GM23248 (cell line): ENCODE measurements around the gene MACROD2. TPM values are rescaled to one million over a fixed set of nuclear protein-coding genes. Genes with fewer than 3 reads are reported as not detected.

Source experiments
- DNase-seq: peaks from one replicate; pipeline ENCODE4 v3.0.0-alpha.2; 2015
- H2AFZ ChIP-seq: fragments of 200-600 bp; sonication (generic); 2 replicates; pipeline ENCODE4 v1.6.1; 2016; ENCODE audit warnings: antibody characterized with exemption
- H3F3A ChIP-seq: fragments of 200-600 bp; sonication (generic); 2 replicates; pipeline ENCODE4 v1.6.1; 2016; ENCODE audit warnings: mild to moderate bottlenecking, antibody characterized with exemption, mixed run types; ENCODE audit not compliant: insufficient read depth
- H3K27ac ChIP-seq: fragments of 200-600 bp; sonication (generic); 2 replicates; pipeline ENCODE4 v1.5.1; 2016; ENCODE audit warnings: mild to moderate bottlenecking
- H3K27me3 ChIP-seq: fragments of 200-600 bp; sonication (generic); replicated peaks from 2 replicates; pipeline ENCODE4 v1.6.1; 2016; ENCODE audit warnings: mild to moderate bottlenecking; ENCODE audit not compliant: insufficient read depth
- H3K36me3 ChIP-seq: fragments of 200-600 bp; sonication (generic); 2 replicates; pipeline ENCODE4 v1.6.1; 2016; ENCODE audit warnings: low read depth, mild to moderate bottlenecking
- H3K4me1 ChIP-seq: fragments of 200-600 bp; sonication (generic); 2 replicates; pipeline ENCODE4 v1.6.1; 2016; ENCODE audit warnings: mild to moderate bottlenecking; ENCODE audit not compliant: insufficient read depth
- H3K4me2 ChIP-seq: fragments of 200-600 bp; sonication (generic); one replicate; pipeline ENCODE4 v1.6.1; 2016; ENCODE audit warnings: mild to moderate bottlenecking; ENCODE audit not compliant: unreplicated experiment
- H3K4me3 ChIP-seq: fragments of 200-600 bp; sonication (generic); 2 replicates; pipeline ENCODE4 v1.5.1; 2016; ENCODE audit warnings: mild to moderate bottlenecking
- H3K79me2 ChIP-seq: fragments of 200-600 bp; sonication (generic); 2 replicates; pipeline ENCODE4 v1.6.1; 2016; ENCODE audit warnings: mild to moderate bottlenecking; ENCODE audit not compliant: insufficient read depth
- H3K9ac ChIP-seq: fragments of 200-600 bp; sonication (generic); 2 replicates; pipeline ENCODE4 v1.6.1; 2016; ENCODE audit warnings: mild to moderate bottlenecking
- H3K9me2 ChIP-seq: fragments of 200-600 bp; sonication (generic); 2 replicates; pipeline ENCODE4 v1.6.1; 2016; ENCODE audit warnings: mixed run types, mild to moderate bottlenecking, moderate library complexity; ENCODE audit not compliant: insufficient read depth
- H3K9me3 ChIP-seq: fragments of 200-600 bp; sonication (generic); one replicate; pipeline ENCODE4 v1.6.1; 2017; ENCODE audit warnings: low read depth
- H4K20me1 ChIP-seq: fragments of 200-600 bp; sonication (generic); 2 replicates; pipeline ENCODE4 v1.6.0; 2016; ENCODE audit not compliant: insufficient read depth
- EZH2 ChIP-seq: fragments of 200-600 bp; sonication (generic); IDR thresholded peaks from 2 replicates; pipeline ENCODE4 v1.6.1; 2018; ENCODE audit warnings: antibody characterized with exemption, mild to moderate bottlenecking; ENCODE audit not compliant: insufficient read depth, poor library complexity, severe bottlenecking
- EZH2phosphoT487 ChIP-seq: fragments of 200-600 bp; sonication (generic); IDR thresholded peaks from 2 replicates; pipeline ENCODE4 v1.6.1; 2018; ENCODE audit warnings: antibody characterized with exemption, moderate library complexity, mild to moderate bottlenecking, low read depth; ENCODE audit not compliant: insufficient read depth
- WGBS, 2 experiments: methylation state at CpG; one replicate each; pipeline ENCODE4 v1.1.6; 2015 to 2017; ENCODE audit warnings: low lambda C conversion rate in 2 of 2, low coverage in 1 of 2; ENCODE audit errors: missing lambda C conversion rate in 2 of 2; 5-methylcytosine and 5-hydroxymethylcytosine counted together
- in situ Hi-C: fragments of 300-500 bp; cut with MboI; formaldehyde crosslinking; loops from 2 replicates; pipeline ENCODE4 v1.15.0; 2020
- polyA plus RNA-seq: library from polyadenylated mRNA; unstranded; fragments of >200 nt; fragmentation: Nextera tagmentation; extraction: Ambion mirVana; gene quantifications from 2 replicates; pipeline ENCODE4 v1.2.1, GENCODE V29; 2016
- total RNA-seq: library from RNA; depleted of rRNA; stranded (reverse); fragments of >200 nt; shearing (Covaris generic); gene quantifications from 2 replicates; pipeline ENCODE4 v1.2.3, GENCODE V29; 2014

The MACROD2 gene
- total and polyA plus RNA-seq, 2 experiments from 2014 or later, result 1.1 to 3.1 TPM

- no peak for DNase-seq
- H3K9me3 ChIP-seq, result no peaks in the 10 kb centered on the region
- H3K27me3 ChIP-seq, result no peaks in the 10 kb centered on the region
- H3K4me3 ChIP-seq, result no peak overlapping the region
- no peaks in the 10 kb centered on the region for H3K4me1 ChIP-seq
- in situ Hi-C loops, result no loop called here
- no peaks in the 10 kb centered on the region for H4K20me1 ChIP-seq
- 68 to 71% methylated on average over 3 of the region's 3 CpGs for WGBS, 2 experiments
- no peak overlapping the region for H3K4me2 ChIP-seq
- no peak overlapping the region for H3K9ac ChIP-seq
- H3K27ac ChIP-seq, result no peak overlapping the region
- H2AFZ ChIP-seq, result no peak overlapping the region
- no peaks in the 10 kb centered on the region for H3K36me3 ChIP-seq
- H3K9me2 ChIP-seq, result no peaks in the 10 kb centered on the region
- no peaks in the 10 kb centered on the region for H3K79me2 ChIP-seq
- no peak for TF ChIP-seq EZH2phosphoT487
- TF ChIP-seq EZH2, result no peak
- H3F3A ChIP-seq, result no peaks in the 10 kb centered on the region
Observed at GRCh38 chr20:15179781-15180180, 1184.5 kb downstream of the MACROD2 start.

- no peaks in the 10 kb centered on the region for H3K9me3 ChIP-seq
- H2AFZ ChIP-seq, result no peak overlapping the region
- no peak overlapping the region for H3K4me3 ChIP-seq
- no peaks in the 10 kb centered on the region for H3K9me2 ChIP-seq
- H3F3A ChIP-seq, result no peaks in the 10 kb centered on the region
- H3K9ac ChIP-seq, result no peak overlapping the region
- 60 to 61% methylated on average over 3 of the region's 3 CpGs for WGBS, 2 experiments
- H3K27me3 ChIP-seq, result no peaks in the 10 kb centered on the region
- in situ Hi-C loops, result no loop called here
- H3K36me3 ChIP-seq, result no peaks in the 10 kb centered on the region
- no peak for TF ChIP-seq EZH2phosphoT487
- TF ChIP-seq EZH2, result no peak
- no peaks in the 10 kb centered on the region for H3K4me1 ChIP-seq
- no peak for DNase-seq
- no peak overlapping the region for H3K4me2 ChIP-seq
- H3K79me2 ChIP-seq, result no peaks in the 10 kb centered on the region
- H3K27ac ChIP-seq, result no peak overlapping the region
- H4K20me1 ChIP-seq, result no peaks in the 10 kb centered on the region
Observed at GRCh38 chr20:15185322-15185721, 1190.0 kb downstream of the MACROD2 start.

- H3K9me3 ChIP-seq, result no peaks in the 10 kb centered on the region
- H3K27ac ChIP-seq, result no peak overlapping the region
- H2AFZ ChIP-seq, result no peak overlapping the region
- TF ChIP-seq EZH2 (no peak), EZH2phosphoT487 (no peak)
- H3K9ac ChIP-seq, result no peak overlapping the region
- DNase-seq, result no peak
- H3K27me3 ChIP-seq, result no peaks in the 10 kb centered on the region
- H3K4me1 ChIP-seq, result no peaks in the 10 kb centered on the region
- no peaks in the 10 kb centered on the region for H3K36me3 ChIP-seq
- no peak overlapping the region for H3K4me2 ChIP-seq
- no peaks in the 10 kb centered on the region for H3F3A ChIP-seq
- no peaks in the 10 kb centered on the region for H4K20me1 ChIP-seq
- H3K4me3 ChIP-seq, result no peak overlapping the region
- no peaks in the 10 kb centered on the region for H3K9me2 ChIP-seq
- H3K79me2 ChIP-seq, result no peaks in the 10 kb centered on the region
- in situ Hi-C loops, result no loop called here
- WGBS, 2 experiments, result 34 to 52% methylated on average over 2 of the region's 2 CpGs
Observed at GRCh38 chr20:15185913-15186312, 1190.6 kb downstream of the MACROD2 start.

GRCh38 chr20:15187612-15188011 lies 1192.3 kb downstream of the MACROD2 start:
- Histone ChIP-seq H2AFZ (no peak overlapping the region), H3K4me2 (no peak overlapping the region), H3K27me3 (no peaks in the 10 kb centered on the region), H3F3A (no peaks in the 10 kb centered on the region), H3K36me3 (no peaks in the 10 kb centered on the region), H3K79me2 (no peaks in the 10 kb centered on the region), H3K9ac (no peak overlapping the region), H3K4me3 (no peak overlapping the region), H4K20me1 (no peaks in the 10 kb centered on the region), H3K4me1 (no peaks in the 10 kb centered on the region), H3K9me2 (no peaks in the 10 kb centered on the region), H3K9me3 (no peaks in the 10 kb centered on the region), H3K27ac (no peak overlapping the region)
- WGBS, 2 experiments, result 33 to 35% methylated on average over 1 of the region's 1 CpG
- in situ Hi-C loops, result no loop called here
- TF ChIP-seq EZH2 (no peak), EZH2phosphoT487 (no peak)
- DNase-seq, result no peak

GRCh38 chr20:15188415-15188814 lies 1193.1 kb downstream of the MACROD2 start:
- no peak for DNase-seq
- TF ChIP-seq EZH2 (no peak), EZH2phosphoT487 (no peak)
- no peaks in the 10 kb centered on the region for H3F3A ChIP-seq
- no peaks in the 10 kb centered on the region for H3K27me3 ChIP-seq
- H4K20me1 ChIP-seq, result no peaks in the 10 kb centered on the region
- H3K9me3 ChIP-seq, result no peaks in the 10 kb centered on the region
- H3K9me2 ChIP-seq, result no peaks in the 10 kb centered on the region
- no peaks in the 10 kb centered on the region for H3K79me2 ChIP-seq
- no peaks in the 10 kb centered on the region for H3K36me3 ChIP-seq
- H2AFZ ChIP-seq, result no peak overlapping the region
- 72 to 75% methylated on average over 3 of the region's 3 CpGs for WGBS, 2 experiments
- no peaks in the 10 kb centered on the region for H3K4me1 ChIP-seq
- no peak overlapping the region for H3K4me2 ChIP-seq
- in situ Hi-C loops, result no loop called here
- H3K27ac ChIP-seq, result no peak overlapping the region
- no peak overlapping the region for H3K9ac ChIP-seq
- H3K4me3 ChIP-seq, result no peak overlapping the region
